Prostate gland (tissue), 2 donors: ENCODE results near the gene ANKS3.

ENCODE experiments used
- POLR2A ChIP-seq: fragments of 450-650 bp; IDR thresholded peaks from one replicate; pipeline ENCODE4 v1.6.1; 2016; ENCODE audit warnings: antibody characterized with exemption, mild to moderate bottlenecking
- POLR2AphosphoS5 ChIP-seq: sonication (generic); formaldehyde crosslinking; IDR thresholded peaks from one replicate; pipeline ENCODE4 v1.6.1; 2017; ENCODE audit warnings: antibody characterized with exemption
- TF ChIP-seq, protein P1 (sequence below), 4 experiments: fragments of 200-600 bp in 2 of 4; fragments of 450-650 bp in 2 of 4; sonication (generic) in 2 of 4; IDR thresholded peaks; 1 replicate in 3 of 4; 2 replicates in 1 of 4; pipeline ENCODE4 v1.5.1; 2016 to 2019; ENCODE audit warnings: antibody characterized with exemption in 4 of 4, mild to moderate bottlenecking in 2 of 4, moderate library complexity in 2 of 4

DNA sequence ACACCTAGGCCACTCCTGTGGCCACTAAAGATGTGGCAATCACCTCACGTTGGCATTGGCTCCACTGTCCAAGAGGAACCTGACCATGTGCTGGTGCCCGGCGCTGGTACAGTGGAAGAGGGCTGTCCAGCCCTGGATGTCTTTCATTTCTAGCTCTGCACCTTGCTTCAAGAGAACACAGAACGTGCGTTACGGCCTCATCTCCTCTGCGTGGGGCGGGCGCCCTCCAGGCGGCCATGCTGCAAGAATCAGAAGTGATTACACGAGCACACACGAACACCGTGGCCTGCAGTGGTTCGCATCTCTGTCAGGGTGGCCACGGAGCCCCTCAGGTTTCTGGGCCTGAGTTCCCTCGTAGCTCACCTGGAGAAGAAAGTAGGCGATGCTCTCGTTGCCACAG, 7.5 kb downstream of the ANKS3 start:
- TF ChIP-seq POLR2A (no peak), POLR2AphosphoS5 (no peak)
- TF ChIP-seq, protein P1, sequence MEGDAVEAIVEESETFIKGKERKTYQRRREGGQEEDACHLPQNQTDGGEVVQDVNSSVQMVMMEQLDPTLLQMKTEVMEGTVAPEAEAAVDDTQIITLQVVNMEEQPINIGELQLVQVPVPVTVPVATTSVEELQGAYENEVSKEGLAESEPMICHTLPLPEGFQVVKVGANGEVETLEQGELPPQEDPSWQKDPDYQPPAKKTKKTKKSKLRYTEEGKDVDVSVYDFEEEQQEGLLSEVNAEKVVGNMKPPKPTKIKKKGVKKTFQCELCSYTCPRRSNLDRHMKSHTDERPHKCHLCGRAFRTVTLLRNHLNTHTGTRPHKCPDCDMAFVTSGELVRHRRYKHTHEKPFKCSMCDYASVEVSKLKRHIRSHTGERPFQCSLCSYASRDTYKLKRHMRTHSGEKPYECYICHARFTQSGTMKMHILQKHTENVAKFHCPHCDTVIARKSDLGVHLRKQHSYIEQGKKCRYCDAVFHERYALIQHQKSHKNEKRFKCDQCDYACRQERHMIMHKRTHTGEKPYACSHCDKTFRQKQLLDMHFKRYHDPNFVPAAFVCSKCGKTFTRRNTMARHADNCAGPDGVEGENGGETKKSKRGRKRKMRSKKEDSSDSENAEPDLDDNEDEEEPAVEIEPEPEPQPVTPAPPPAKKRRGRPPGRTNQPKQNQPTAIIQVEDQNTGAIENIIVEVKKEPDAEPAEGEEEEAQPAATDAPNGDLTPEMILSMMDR (IDR thresholded peaks at IDR 0.05) = no peak
